Subcutaneous abdominal adipose tissue (tissue), 5 donors: ENCODE measurements around the gene POLL.

Source experiments
- H3K27ac ChIP-seq: one replicate; pipeline ENCODE4 v1.7.0; 2013; ENCODE audit warnings: low read depth, mild to moderate bottlenecking, inconsistent platforms, low read length, moderate library complexity
- H3K27me3 ChIP-seq, 5 donors: one replicate each; pipeline ENCODE4 v1.7.0; 2013; ENCODE audit warnings: low read length in 5 of 5, inconsistent platforms in 1 of 5; ENCODE audit not compliant: control insufficient read depth in 5 of 5, insufficient read depth in 4 of 5
- H3K36me3 ChIP-seq, 5 donors: one replicate each; pipeline ENCODE4 v1.7.0; 2013; ENCODE audit warnings: low read length in 5 of 5; ENCODE audit not compliant: control insufficient read depth in 5 of 5, insufficient read depth in 5 of 5
- H3K4me1 ChIP-seq, 5 donors: one replicate each; pipeline ENCODE4 v1.7.0; 2013; ENCODE audit warnings: low read length in 5 of 5, mild to moderate bottlenecking in 3 of 5, moderate library complexity in 1 of 5; ENCODE audit not compliant: control insufficient read depth in 5 of 5, insufficient read depth in 5 of 5
- H3K4me3 ChIP-seq, 5 donors: one replicate each; pipeline ENCODE4 v1.7.0; 2013; ENCODE audit warnings: low read length in 5 of 5, low read depth in 1 of 5
- H3K9ac ChIP-seq, 5 donors: one replicate each; pipeline ENCODE4 v1.7.0; 2013; ENCODE audit warnings: low read length in 5 of 5, mild to moderate bottlenecking in 4 of 5, moderate library complexity in 3 of 5
- H3K9me3 ChIP-seq, 5 donors: one replicate each; pipeline ENCODE4 v1.7.0; 2013; ENCODE audit warnings: low read length in 5 of 5; ENCODE audit not compliant: control insufficient read depth in 5 of 5
- donor health status: healthy.
- donor health status: healthy.
- donor health status: healthy.
- donor health status: healthy.
- donor health status: healthy.

The POLL gene

GRCh38 chr10:101560298-101561067 is 27.6 kb downstream of the POLL start:
- Histone ChIP-seq H3K36me3 (peaks cover 0 to 5% (median 0%) of the 10 kb centered on the region in 5 donors), H3K9me3 (no peaks in the 10 kb centered on the region), H3K27me3 (peaks cover 31 to 46% (median 32%) of the 10 kb centered on the region in 5 donors), H3K4me1 (no peaks in the 10 kb centered on the region), H3K4me3 (no peak overlapping the region), H3K9ac (no peak overlapping the region), H3K27ac (no peak overlapping the region)

- H3K9me3 ChIP-seq = no peaks in the 10 kb centered on the region
- no peak overlapping the region for H3K4me3 ChIP-seq
- no peaks in the 10 kb centered on the region for H3K4me1 ChIP-seq
- H3K27ac ChIP-seq = no peak overlapping the region
- H3K27me3 ChIP-seq = peaks cover 25 to 39% (median 26%) of the 10 kb centered on the region in 5 donors
- peaks cover 0 to 7% (median 0%) of the 10 kb centered on the region in 5 donors for H3K36me3 ChIP-seq
- no peak overlapping the region for H3K9ac ChIP-seq
Observed at GRCh38 chr10:101559596-101560297, 28.3 kb downstream of the POLL start.

DNA sequence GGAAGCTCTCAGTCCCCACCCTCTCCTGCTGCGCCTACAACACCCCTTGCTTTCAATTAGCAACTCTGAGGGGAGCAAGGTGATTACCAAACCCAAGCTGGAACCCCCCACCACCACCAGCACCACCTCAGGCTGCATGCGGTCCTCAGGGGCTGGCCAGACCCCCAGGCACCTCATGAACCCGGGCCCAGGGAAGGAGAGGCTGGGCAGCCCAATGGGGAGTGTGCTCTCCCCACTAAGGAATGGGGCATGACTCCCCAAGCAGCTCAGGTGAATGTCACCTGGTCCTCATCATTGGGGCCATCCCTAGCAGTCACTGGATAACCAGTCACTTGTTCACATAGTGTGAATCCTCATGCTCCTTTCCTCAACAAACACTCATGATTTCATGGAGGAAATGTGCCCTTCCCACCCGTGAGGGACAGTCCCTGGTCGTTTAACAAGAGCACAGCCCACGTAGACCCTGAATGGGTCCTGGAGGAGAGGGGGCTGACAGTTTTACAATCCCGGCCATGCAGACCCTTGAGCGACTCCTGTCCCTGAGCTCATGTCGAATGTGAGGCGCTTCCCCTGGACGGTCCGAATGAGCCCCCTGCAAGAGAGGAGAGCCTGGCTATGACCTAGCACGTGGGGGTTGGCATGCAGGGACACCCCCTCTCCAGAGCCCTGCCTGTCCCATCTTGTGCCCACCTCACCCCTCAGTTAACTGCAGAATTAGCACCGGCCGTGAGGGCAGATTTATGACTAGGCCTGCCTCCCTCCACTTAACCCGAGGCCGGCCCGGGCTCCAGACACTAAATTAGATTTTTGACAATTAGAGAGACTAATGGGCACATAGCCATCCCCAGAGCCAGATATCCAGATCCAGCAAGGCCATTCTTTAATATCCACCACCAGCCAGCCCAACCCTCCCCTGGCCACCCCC is 29.1 kb downstream of the POLL start:
- Histone ChIP-seq H3K27ac (no peak overlapping the region), H3K9ac (no peak overlapping the region), H3K4me1 (no peaks in the 10 kb centered on the region), H3K36me3 (peaks cover 0 to 13% (median 7%) of the 10 kb centered on the region in 5 donors), H3K4me3 (no peak overlapping the region), H3K27me3 (peaks cover 21 to 35% (median 21%) of the 10 kb centered on the region in 5 donors), H3K9me3 (no peaks in the 10 kb centered on the region)

GRCh38 chr10:101558204-101558603 is 29.9 kb downstream of the POLL start:
- H3K27ac ChIP-seq = no peak overlapping the region
- no peak overlapping the region for H3K9ac ChIP-seq

GRCh38 chr10:101557541-101557940 is 30.5 kb downstream of the POLL start:
- Histone ChIP-seq H3K27me3 (peaks cover 14 to 29% (median 17%) of the 10 kb centered on the region in 5 donors), H3K9me3 (no peaks in the 10 kb centered on the region), H3K4me1 (no peaks in the 10 kb centered on the region), H3K27ac (no peak overlapping the region), H3K9ac (no peak overlapping the region), H3K36me3 (peaks cover 0 to 27% (median 18%) of the 10 kb centered on the region in 5 donors), H3K4me3 (no peak overlapping the region)

More at GRCh38 chr10:101558204-101558603, 29.9 kb downstream of the POLL start:
- Histone ChIP-seq H3K36me3 (peaks cover 0 to 21% (median 14%) of the 10 kb centered on the region in 5 donors), H3K4me3 (no peak overlapping the region), H3K27me3 (peaks cover 16 to 35% (median 21%) of the 10 kb centered on the region in 5 donors), H3K9me3 (no peaks in the 10 kb centered on the region), H3K4me1 (no peaks in the 10 kb centered on the region)

GRCh38 chr10:101552442-101552841 is 35.6 kb downstream of the POLL start:
- H3K27me3 ChIP-seq = no peaks in the 10 kb centered on the region
- H3K36me3 ChIP-seq = peaks cover 0 to 43% (median 26%) of the 10 kb centered on the region in 5 donors
- peaks cover 0 to 10% (median 4%) of the 10 kb centered on the region in 5 donors for H3K4me1 ChIP-seq
- H3K27ac ChIP-seq = no peak overlapping the region
- no peaks in the 10 kb centered on the region for H3K9me3 ChIP-seq
- H3K4me3 ChIP-seq = no peak overlapping the region
- no peak overlapping the region for H3K9ac ChIP-seq

DNA sequence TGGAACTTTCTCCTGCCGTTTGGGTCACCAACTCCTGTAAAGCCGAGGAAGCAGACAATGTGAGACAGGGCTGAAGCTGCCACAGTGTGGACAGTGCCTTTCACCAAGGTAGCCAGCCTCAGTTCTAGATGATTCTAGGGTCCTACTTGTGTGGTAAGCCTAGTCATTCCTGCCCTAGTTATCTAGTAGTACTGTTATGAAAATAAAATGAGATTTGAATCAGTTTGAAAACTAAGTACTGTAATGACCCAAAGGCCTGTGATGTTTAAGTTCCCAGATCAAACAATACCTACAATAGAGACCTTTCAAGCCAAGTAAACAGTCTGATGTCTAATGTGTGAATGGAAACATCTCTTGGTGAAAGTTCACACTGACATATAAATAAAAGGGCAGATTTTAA is 37.1 kb downstream of the POLL start:
- Histone ChIP-seq H3K9ac (no peak overlapping the region), H3K27me3 (no peaks in the 10 kb centered on the region), H3K9me3 (no peaks in the 10 kb centered on the region), H3K4me1 (peaks cover 0 to 10% (median 4%) of the 10 kb centered on the region in 5 donors), H3K27ac (no peak overlapping the region), H3K36me3 (peaks cover 0 to 43% (median 26%) of the 10 kb centered on the region in 5 donors), H3K4me3 (no peak overlapping the region)

DNA sequence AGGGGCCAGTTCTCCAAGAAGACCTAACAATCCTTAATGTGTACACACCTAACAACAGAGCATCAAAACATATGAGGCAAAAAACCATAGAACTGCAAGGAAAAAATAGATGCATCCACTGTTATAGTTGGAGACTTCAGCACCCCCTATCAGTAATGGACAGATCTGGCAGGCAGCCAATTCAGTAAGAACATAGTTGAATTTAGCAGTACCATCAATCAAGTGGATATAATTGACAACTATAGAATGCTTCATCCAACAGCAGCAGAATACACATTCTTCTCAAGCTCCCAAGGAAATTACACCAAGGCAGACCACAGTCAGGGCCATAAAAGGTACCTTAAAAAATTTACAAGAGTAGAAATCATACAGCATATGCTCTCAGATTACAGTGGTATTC is 42.2 kb downstream of the POLL start:
- peaks cover 0 to 10% (median 4%) of the 10 kb centered on the region in 5 donors for H3K4me1 ChIP-seq
- H3K9ac ChIP-seq = no peak overlapping the region
- no peak overlapping the region for H3K4me3 ChIP-seq
- H3K36me3 ChIP-seq = peaks cover 0 to 5% (median 0%) of the 10 kb centered on the region in 5 donors
- H3K27me3 ChIP-seq = no peaks in the 10 kb centered on the region
- H3K9me3 ChIP-seq = no peaks in the 10 kb centered on the region
- no peak overlapping the region for H3K27ac ChIP-seq

- Histone ChIP-seq H3K9ac (no peak overlapping the region), H3K27ac (no peak overlapping the region), H3K27me3 (no peaks in the 10 kb centered on the region), H3K36me3 (peaks cover 6 to 33% (median 22%) of the 10 kb centered on the region in 5 donors), H3K4me3 (no peak overlapping the region), H3K4me1 (peaks cover 0 to 3% (median 0%) of the 10 kb centered on the region in 5 donors), H3K9me3 (no peaks in the 10 kb centered on the region)
Observed at GRCh38 chr10:101538446-101538845, 49.6 kb downstream of the POLL start.
